Measurements from ENCODE around the gene RBCK1.

DNA sequence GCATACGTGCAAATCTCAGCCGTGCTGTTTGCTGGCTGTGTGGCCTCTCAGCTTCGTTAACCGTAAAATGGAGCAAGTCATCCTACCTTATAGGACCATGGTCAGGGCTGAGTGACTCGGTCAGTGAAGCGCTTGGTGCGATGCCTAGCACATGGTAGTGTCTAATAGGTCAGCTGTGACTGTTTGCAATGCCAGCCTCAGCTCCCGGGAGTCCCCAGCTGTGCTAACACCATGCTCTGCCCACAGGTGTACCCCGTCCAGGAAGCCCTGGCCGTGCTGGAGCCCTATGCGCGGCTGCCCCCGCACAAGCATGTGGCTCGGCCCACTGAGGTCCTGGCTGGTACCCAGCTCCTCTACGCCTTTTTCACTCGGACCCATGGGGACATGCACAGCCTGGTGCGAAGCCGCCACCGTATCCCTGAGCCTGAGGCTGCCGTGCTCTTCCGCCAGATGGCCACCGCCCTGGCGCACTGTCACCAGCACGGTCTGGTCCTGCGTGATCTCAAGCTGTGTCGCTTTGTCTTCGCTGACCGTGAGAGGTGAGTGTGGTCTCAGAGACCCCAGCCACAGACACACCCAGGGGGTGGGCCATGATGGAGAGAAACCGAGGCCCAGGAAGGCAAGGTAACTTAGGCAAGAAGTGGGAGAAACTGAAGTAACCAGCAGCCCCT lies 16.9 kb upstream of the RBCK1 start:
- TF ChIP-seq, protein P1, sequence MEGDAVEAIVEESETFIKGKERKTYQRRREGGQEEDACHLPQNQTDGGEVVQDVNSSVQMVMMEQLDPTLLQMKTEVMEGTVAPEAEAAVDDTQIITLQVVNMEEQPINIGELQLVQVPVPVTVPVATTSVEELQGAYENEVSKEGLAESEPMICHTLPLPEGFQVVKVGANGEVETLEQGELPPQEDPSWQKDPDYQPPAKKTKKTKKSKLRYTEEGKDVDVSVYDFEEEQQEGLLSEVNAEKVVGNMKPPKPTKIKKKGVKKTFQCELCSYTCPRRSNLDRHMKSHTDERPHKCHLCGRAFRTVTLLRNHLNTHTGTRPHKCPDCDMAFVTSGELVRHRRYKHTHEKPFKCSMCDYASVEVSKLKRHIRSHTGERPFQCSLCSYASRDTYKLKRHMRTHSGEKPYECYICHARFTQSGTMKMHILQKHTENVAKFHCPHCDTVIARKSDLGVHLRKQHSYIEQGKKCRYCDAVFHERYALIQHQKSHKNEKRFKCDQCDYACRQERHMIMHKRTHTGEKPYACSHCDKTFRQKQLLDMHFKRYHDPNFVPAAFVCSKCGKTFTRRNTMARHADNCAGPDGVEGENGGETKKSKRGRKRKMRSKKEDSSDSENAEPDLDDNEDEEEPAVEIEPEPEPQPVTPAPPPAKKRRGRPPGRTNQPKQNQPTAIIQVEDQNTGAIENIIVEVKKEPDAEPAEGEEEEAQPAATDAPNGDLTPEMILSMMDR (IDR thresholded peaks at IDR 0.05; ENCODE audit: low read length): no peak
- TF ChIP-seq EZH2 (optimal IDR thresholded peaks at IDR 0.05; ENCODE audit: low read depth, low read length) (no peak), EZH2phosphoT487 (IDR thresholded peaks at IDR 0.05; ENCODE audit: low read length) (no peak)
